NCI-H1930 (cell line): ENCODE results near the gene UBA1.
A peak's percentile ranks its signal among the peaks of the same experiment; 100 is the strongest.
"Not testable (repeated sequence)": the region's sequence is repeated elsewhere in the genome, so short reads cannot be mapped to it uniquely, and the experiment has no call there.

Experiments
- DNase-seq, 2 experiments: peaks; one replicate each; lab custom pipeline; 2025; lab: John Stamatoyannopoulos, UW

UBA1 gene

DNA sequence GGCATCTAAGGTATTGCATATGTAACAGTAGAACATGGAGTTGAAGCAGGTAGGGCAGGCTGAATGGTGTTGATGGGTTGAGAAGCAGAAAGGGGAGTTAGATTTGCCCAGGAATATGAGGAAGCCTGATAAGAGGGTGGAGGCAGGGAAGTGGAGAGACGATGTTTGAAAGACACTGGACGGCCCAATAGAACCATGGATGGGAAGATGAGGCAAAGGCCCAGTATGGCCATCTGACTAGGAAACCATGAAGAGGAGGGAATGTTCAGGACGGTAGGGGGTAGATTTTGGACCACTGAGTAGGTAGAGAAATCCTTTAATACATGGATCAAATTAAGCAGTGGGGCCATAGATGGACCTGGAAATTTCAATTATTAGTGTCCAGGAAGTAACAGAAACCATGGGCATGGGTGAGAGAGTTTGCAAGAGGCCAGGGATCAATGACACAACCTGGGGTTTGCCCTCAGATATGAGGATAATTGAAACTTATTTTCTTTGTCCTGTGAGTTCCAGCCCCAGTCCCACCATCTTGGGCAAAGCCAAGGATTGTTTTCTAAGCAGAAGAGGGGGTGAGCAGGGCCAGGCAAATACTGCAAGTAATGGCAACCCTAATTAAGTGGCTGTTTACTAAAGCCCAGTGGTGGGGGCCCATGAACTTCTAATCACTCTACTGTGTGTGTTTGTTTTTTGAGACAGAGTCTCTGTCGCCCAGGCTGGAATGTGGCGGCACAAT, 36.7 kb downstream of the UBA1 start:
- no peak for DNase-seq

- no peak for DNase-seq
Measured at GRCh38 chrX:47231167-47231566, 37.5 kb downstream of the UBA1 start.

DNA sequence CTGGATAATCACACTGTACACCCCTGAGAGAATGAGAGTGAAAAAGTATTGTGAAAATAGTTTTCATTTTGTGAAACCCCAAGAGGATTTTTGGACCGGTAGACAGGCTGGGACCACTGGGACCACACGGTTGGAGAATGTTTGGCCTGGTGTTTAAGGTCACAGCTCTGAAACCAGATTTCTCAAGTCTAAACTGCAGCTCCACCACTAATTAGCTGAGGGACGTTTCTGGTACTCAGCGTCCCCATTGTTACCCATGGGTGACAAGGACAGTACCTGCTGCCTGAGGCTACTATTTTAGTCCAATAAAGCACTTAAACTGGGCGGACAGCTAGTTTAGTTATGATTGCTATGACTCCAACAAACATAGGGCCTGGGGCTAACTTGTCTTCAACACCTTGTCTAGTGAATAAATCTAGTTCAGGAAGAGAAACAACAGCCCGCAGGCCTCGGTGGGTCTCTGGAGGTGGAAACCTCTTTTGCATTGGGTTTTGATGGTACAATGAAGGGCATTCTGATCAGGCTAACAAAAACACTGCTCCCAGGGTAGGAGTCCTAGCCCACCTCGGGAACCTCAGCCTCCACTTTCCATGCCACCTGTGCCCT, 38.7 kb downstream of the UBA1 start:
- no peak for DNase-seq

- DNase-seq, result peak; percentile 41 to 55
Measured at GRCh38 chrX:47232803-47233332, 39.2 kb downstream of the UBA1 start, which contains the start of gene USP11. USP11 (plus strand) TSS chrX:47233009; CDS start chrX:47233044, 35 bp downstream.

DNA sequence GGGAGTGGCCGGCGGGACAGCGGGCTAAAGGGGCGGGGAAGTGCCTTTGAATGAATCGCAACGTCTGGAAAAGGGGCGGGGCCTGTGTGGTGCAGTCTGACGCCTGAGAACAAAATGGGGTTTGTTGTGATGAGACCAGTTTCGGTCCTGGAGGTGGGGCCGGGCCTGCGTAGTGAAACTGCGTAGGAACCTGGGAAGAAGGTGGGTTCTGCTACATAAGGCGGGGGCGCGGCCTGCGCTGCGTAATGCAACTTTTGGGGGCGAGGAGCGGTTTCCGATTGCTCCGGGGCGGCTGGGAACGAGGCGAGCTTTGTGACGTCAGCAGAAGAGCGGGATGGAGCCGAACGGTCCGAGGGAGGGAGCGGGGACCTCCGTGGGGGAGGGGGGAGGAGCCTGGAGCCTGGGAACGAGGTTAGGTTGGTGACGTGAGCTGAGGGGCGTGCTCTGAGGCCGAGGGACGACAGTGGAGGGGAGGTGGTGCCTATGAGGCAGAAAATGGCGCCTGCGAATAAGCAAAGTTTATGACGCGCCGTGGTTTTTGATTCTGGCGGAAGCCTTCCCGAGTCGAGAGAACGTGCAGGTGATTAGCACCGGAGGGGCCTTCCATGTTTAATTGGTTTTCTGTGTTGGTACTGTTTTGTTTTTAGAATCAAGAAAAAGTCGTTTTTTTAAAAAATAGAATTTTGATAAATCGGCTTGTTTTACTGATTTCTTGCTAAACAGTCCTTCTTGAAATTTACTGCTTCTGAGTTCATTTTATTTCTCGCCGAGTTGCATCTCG, 39.9 kb downstream of the UBA1 start:
- peak; percentile 97 for DNase-seq

GRCh38 chrX:47234583-47234982, 41.0 kb downstream of the UBA1 start:
- no peak for DNase-seq

DNA sequence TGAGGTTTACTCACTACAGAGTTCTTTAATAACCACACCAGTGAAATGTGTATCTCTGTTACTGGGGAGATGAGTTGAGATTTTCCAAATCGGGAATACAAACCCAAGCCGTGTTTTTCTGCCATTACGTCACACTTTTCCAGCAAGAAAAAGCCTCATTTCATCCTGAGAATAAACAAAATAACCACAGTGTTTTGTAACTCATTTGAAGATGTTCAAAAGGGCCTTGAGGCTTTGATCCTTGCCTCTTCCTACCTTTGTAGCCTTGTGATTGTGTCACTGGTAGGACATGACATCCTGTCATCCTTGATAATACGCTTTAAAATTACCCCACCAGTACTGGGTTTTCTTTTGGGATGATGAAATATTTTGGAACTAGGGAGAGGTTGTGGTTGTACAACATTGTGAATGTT, 42.1 kb downstream of the UBA1 start:
- DNase-seq, result no peak

DNA sequence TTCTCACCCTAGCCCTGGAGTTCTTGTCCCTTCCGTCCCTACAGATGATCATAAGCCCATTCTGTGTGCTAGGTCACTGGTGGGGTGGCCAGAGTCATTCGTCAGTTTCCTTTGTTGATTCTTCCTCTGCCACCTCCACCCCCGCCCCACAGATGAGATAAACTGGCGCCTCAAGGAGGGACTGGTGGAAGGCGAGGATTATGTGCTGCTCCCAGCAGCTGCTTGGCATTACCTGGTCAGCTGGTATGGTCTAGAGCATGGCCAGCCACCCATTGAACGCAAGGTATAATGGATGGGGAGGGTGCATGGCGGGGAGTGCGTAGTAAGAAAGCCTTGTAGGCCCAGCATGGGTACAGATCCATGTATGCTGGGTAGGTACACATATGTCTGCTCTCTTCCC, 45.6 kb downstream of the UBA1 start:
- DNase-seq, result no peak

- no peak for DNase-seq
Measured at GRCh38 chrX:47239898-47240545, 46.4 kb downstream of the UBA1 start.

DNA sequence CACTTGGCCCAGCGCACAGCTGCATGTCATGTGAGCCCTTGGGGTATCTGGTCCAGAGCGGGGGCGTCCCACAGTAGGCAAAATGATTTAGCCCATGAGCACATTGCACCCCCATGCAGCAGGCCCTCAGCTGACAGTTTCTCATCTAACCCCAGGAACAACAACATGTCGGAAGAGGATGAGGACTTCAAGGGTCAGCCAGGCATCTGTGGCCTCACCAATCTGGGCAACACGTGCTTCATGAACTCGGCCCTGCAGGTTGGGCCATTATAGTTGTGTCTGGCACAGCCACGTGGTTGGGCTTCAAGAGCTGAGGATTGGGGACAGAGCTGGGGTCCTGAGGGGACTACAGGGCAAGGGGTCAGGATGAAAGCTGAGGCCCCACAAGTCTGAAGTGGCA, 47.0 kb downstream of the UBA1 start:
- DNase-seq, result no peak

- DNase-seq, result no peak
Measured at GRCh38 chrX:47241201-47242011, 47.8 kb downstream of the UBA1 start.

DNA sequence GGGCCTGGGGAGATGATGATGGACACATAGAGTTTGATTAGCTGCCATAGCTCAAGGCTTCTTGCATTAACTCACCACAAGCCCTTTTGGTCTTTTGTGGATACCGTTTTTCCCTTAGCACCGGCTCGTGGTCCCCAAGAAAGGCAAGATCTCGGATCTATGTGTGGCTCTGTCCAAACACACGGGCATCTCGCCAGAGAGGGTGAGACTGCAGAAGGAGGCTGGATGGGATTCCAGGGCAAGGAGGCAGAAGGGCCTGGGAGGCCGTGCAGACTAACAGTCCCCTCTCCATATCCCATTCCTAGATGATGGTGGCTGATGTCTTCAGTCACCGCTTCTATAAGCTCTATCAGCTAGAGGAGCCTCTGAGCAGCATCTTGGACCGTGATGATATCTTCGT, 48.7 kb downstream of the UBA1 start:
- no peak for DNase-seq

DNA sequence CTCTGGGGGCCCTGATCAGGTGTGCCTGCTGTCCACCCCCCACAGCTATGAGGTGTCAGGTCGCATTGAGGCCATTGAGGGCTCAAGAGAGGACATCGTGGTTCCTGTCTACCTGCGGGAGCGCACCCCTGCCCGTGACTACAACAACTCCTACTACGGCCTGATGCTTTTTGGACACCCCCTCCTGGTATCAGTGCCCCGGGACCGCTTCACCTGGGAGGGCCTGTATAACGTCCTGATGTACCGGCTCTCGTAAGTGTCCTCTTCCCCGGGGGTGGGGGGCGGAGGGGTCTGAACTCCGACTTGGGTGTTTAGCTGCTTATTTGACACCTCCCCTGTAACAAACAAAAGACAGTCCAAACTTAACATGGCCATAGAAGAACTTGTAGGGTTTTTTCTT, 49.7 kb downstream of the UBA1 start:
- no peak for DNase-seq

DNA sequence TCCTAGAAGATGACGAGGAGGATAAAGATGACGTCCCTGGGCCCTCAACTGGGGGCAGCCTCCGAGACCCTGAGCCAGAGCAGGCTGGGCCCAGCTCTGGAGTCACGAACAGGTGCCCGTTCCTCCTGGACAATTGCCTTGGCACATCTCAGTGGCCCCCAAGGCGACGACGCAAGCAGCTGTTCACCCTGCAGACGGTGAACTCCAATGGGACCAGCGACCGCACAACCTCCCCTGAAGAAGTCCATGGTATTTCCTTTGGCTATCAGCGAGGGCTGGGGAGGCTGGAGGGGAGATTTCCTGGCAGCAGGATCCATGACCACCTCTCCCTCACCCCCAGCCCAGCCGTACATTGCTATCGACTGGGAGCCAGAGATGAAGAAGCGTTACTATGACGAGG, 51.0 kb downstream of the UBA1 start:
- DNase-seq, result no peak

DNA sequence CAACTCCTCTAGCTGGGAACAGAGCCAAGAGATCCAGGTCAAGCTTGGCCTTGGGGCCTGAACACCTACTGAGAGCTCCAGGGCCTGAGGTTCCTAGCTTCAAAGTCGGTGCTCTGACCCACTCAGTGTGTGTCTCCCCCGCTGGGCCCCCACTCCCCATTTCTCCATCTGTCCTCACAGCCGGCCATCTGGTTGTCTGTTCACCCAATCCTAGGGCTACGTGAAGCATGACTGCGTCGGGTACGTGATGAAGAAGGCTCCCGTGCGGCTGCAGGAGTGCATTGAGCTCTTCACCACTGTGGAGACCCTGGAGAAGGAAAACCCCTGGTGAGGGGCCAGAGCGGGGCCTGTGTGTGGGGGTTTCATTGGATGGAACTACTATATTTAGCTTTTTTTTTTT, 51.5 kb downstream of the UBA1 start:
- no peak for DNase-seq

- no peak for DNase-seq
Measured at GRCh38 chrX:47247206-47247998, 53.8 kb downstream of the UBA1 start.

DNA sequence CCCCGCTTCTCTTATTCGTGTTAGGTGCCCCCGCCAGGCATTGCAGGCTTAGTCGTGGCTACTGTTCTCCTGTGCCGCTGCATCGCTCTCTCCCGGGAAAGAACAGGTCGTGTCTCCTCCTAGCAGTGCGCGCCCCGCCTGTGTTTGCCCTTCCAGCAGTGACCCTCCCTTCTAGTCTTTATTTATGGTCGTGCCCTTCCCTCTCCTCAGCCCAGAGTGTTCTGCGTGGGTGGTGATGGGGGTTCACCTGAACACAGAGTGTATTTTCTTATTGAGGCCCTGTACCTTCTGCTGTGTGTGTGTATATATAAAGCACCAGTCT, 54.3 kb downstream of the UBA1 start:
- no peak for DNase-seq

DNA sequence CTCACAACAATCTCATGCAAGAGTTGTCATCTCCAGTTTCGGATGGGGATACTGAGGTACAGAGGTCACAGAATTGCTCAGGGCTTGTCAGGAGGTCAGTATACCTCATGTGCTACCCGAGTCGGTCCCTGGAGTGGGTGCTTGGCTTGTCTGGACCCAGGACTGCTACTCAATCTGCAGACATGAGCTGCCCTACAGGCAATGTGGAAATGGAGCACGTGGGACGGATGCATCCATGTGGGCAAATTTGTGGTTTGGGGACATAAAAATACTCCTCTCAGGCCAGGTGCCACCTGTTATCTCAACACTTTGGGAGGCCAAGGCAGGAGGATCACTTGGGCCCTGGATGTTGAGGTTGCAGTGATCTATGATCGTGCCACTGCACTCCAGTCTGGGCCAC, 54.9 kb downstream of the UBA1 start:
- DNase-seq, result no peak

DNA sequence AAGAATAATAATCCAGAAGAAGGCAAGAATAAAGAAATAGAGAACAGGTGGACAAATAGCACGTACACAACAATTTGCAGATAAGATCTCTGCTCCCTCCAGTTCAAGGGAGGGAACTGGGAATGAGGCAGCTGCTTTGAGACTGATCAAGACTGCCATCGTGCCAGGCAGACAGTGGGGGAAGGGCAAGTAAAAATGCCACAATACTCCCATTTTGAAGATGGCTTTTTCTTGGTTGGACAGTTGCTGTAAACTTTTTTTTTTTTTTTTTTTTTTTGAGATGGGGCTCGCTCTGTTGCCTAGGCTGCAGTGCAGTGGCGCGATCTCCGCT, 56.4 kb downstream of the UBA1 start:
- DNase-seq, result no peak

- DNase-seq, result not testable (repeated sequence)
Measured at GRCh38 chrX:47257620-47258019, 64.0 kb downstream of the UBA1 start.
